Osteocyte (in vitro differentiated cells): ENCODE results near the gene PRKG1. TPM values are rescaled to one million over a fixed set of nuclear protein-coding genes. Genes with fewer than 3 reads are reported as not detected.

Experiments
- DNase-seq: peaks from one replicate; pipeline ENCODE4 v3.0.0; 2021; ENCODE audit warnings: mixed read lengths; ENCODE audit not compliant: unreplicated experiment; ENCODE audit errors: extremely low spot score
- H3K27ac Mint-ChIP-seq: one replicate; pipeline ENCODE4 v1.8.0; 2021; ENCODE audit warnings: mild to moderate bottlenecking, mixed read lengths; ENCODE audit not compliant: unreplicated experiment
- H3K27me3 Mint-ChIP-seq: one replicate; pipeline ENCODE4 v1.8.0; 2021; ENCODE audit warnings: mixed read lengths; ENCODE audit not compliant: unreplicated experiment
- H3K36me3 Mint-ChIP-seq: one replicate; pipeline ENCODE4 v1.8.0; 2021; ENCODE audit warnings: mixed read lengths; ENCODE audit not compliant: unreplicated experiment
- H3K4me1 Mint-ChIP-seq: one replicate; pipeline ENCODE4 v1.8.0; 2021; ENCODE audit warnings: mixed read lengths; ENCODE audit not compliant: unreplicated experiment
- H3K4me3 Mint-ChIP-seq: one replicate; pipeline ENCODE4 v1.8.0; 2021; ENCODE audit warnings: mild to moderate bottlenecking, moderate library complexity, mixed read lengths; ENCODE audit not compliant: unreplicated experiment
- H3K9me3 Mint-ChIP-seq: one replicate; pipeline ENCODE4 v1.8.0; 2021; ENCODE audit warnings: mixed read lengths; ENCODE audit not compliant: unreplicated experiment
- CTCF ChIP-seq: fragments of 200-600 bp; sonication (generic); IDR thresholded peaks from 2 replicates; pipeline ENCODE4 v1.5.0; 2021; ENCODE audit warnings: antibody characterized with exemption, mild to moderate bottlenecking, moderate library complexity
- total RNA-seq: library from RNA; stranded (reverse); gene quantifications from 2 replicates; pipeline ENCODE4 v1.2.1, GENCODE V29; 2021

Gene PRKG1
- total RNA-seq, 1 donor from 2014 or later = 10.8 TPM

GRCh38 chr10:51653025-51653424, 578.7 kb downstream of the PRKG1 start:
- no peaks in the 10 kb centered on the region for H3K9me3 Mint-ChIP-seq
- DNase-seq = no peak
- H3K27ac Mint-ChIP-seq = peak overlapping the region; percentile 33
- no peak overlapping the region for H3K4me3 Mint-ChIP-seq
- H3K4me1 Mint-ChIP-seq = peaks cover 12% of the 10 kb centered on the region
- no peaks in the 10 kb centered on the region for H3K36me3 Mint-ChIP-seq
- TF ChIP-seq CTCF = no peak
- no peaks in the 10 kb centered on the region for H3K27me3 Mint-ChIP-seq

- Mint-ChIP-seq H3K27ac (no peak overlapping the region), H3K4me1 (peaks cover 12% of the 10 kb centered on the region), H3K9me3 (no peaks in the 10 kb centered on the region), H3K4me3 (no peak overlapping the region), H3K27me3 (no peaks in the 10 kb centered on the region), H3K36me3 (no peaks in the 10 kb centered on the region)
- no peak for DNase-seq
- no peak for TF ChIP-seq CTCF
These were observed 580.6 kb downstream of the PRKG1 start for GRCh38 chr10:51654918-51655317.

- DNase-seq = no peak
- H3K36me3 Mint-ChIP-seq = no peaks in the 10 kb centered on the region
- H3K9me3 Mint-ChIP-seq = no peaks in the 10 kb centered on the region
- H3K27me3 Mint-ChIP-seq = no peaks in the 10 kb centered on the region
- no peak overlapping the region for H3K27ac Mint-ChIP-seq
- TF ChIP-seq CTCF = no peak
- peaks cover 12% of the 10 kb centered on the region for H3K4me1 Mint-ChIP-seq
- H3K4me3 Mint-ChIP-seq = no peak overlapping the region
These were observed 582.2 kb downstream of the PRKG1 start for GRCh38 chr10:51656503-51656902.

- no peak overlapping the region for H3K27ac Mint-ChIP-seq
- H3K4me1 Mint-ChIP-seq = peaks cover 8% of the 10 kb centered on the region
These were observed 583.7 kb downstream of the PRKG1 start for GRCh38 chr10:51658000-51658399.

GRCh38 chr10:51659344-51659743, 585.1 kb downstream of the PRKG1 start:
- DNase-seq = no peak
- Mint-ChIP-seq H3K9me3 (no peaks in the 10 kb centered on the region), H3K27ac (no peak overlapping the region), H3K27me3 (no peaks in the 10 kb centered on the region), H3K4me3 (no peak overlapping the region), H3K36me3 (no peaks in the 10 kb centered on the region), H3K4me1 (no peaks in the 10 kb centered on the region)
- no peak for TF ChIP-seq CTCF

More at GRCh38 chr10:51658000-51658399, 583.7 kb downstream of the PRKG1 start:
- H3K27me3 Mint-ChIP-seq = no peaks in the 10 kb centered on the region
- no peak for TF ChIP-seq CTCF
- no peak overlapping the region for H3K4me3 Mint-ChIP-seq
- no peaks in the 10 kb centered on the region for H3K9me3 Mint-ChIP-seq
- DNase-seq = no peak
- H3K36me3 Mint-ChIP-seq = no peaks in the 10 kb centered on the region
